NCI-H748 (cell line): ENCODE measurements around the gene MAPK1.
A peak's percentile ranks its signal among the peaks of the same experiment; 100 is the strongest.
"Not testable (repeated sequence)": the region's sequence is repeated elsewhere in the genome, so short reads cannot be mapped to it uniquely, and the experiment has no call there.

Source experiments
- DNase-seq: peaks from one replicate; lab custom pipeline; 2025; ENCODE audit not compliant: unreplicated experiment; lab: John Stamatoyannopoulos, UW

MAPK1 gene

DNA sequence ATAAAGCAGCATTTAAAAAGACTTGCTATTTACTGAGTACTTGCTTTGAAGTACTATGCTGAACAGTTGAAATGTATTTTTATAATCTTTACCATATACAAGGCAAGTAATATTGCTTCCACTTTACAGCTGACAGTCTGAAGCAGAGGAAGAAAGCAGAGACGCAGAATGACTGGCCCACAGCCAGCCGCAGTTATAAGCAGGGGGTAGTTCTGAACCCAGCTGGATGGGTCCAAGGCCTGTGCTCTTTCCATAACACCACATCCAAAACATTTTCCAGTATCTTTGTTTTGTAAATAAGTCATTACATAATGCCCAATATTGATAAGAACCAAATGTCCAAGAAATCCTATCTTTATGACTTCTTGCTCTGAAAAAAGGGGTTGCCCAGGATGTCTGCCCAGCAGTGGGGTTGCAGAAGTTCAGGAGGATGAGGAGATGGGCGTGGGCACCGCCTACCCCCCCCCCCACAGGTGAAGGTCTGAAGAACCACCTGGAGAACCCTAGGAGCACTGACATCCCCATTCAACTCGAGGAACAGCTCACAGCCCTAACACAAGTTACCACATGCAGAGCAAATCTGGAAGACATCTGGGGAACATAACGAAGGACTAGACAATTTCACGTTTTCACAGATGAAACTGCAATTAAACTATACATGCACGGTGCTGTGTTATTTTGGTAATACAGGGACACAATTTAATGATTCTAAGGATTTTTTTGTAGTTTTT, 107.6 kb downstream of the MAPK1 start:
- no peak for DNase-seq

GRCh38 chr22:21759093-21759492, 108.4 kb downstream of the MAPK1 start:
- no peak for DNase-seq

DNA sequence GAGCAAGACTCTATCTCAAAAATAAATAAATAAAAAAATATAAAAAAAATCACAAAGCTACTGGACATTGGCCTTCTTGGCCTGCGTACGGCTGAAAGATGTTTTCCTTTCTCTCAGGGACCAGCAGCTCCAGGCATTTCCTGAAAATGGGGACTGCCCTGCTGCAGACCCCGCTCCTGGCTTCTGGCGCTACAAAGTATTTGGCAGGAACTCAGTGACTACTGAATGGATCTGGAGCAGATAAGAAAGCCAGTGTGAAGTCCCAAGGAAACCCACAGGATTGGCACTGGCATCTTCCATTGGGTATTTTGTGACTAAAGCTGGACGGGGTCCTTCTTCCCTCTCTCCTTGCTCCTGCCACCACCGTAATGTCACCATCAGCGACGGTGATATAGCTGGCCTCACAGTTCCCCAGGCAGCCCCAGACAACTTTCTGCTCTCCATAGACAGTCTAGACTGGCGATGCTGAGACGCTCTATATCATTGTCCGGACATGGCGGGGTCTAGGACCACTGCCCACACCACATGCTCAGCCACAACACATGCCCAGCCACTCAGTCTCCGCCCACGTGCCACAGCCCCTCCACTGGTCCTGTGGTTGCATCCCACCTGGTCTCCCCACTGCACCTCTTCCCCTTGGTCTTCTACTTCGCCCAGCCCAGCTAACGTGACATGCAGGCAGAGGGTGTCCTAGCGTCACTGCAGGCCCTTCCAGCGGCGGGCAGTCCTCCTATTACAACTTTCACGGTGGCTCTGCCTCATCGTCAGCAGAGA, 109.2 kb downstream of the MAPK1 start:
- DNase-seq, result no peak

DNA sequence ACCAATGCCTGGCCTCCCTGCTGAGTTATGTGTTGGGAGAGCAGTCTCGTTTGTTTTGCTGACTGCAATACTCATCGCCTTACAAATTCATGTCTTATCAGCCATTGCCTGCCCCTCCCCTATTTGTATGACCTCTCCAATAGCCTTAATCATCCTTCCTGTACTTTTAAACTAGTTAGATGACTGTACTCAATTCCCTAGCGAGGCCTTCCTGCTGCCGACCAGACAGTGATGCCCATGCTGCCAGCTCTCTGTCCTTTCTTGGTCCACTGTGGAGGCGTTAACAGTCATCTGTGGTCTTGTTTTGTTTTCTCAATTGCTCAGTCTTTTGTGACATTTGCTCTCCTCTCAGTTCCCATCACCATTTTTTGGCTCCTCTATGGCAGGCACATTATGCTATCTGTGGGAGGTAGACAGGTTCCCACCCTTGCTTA, 111.6 kb downstream of the MAPK1 start:
- DNase-seq, result no peak

DNA sequence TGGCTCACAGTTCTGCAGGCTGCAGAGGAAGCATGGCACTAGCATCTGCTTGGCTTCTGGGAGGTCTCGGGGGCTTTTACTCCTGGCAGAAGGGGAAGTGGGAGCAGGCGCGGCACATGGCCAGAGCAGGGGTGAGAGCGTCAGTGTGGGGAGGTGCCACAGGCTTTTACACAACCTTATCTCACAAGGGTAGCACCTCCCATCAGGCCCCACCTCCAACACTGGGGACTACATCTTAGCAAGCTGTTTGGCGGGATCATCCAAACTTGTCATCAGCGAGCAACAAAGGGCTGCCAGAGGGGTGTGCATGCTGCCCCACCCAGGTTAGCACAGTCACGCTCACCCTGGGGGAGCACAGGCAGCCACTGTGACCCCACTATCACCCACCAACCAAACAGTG, 112.9 kb downstream of the MAPK1 start:
- DNase-seq, result no peak

GRCh38 chr22:21753374-21754111, 113.9 kb downstream of the MAPK1 start:
- DNase-seq, result no peak

DNA sequence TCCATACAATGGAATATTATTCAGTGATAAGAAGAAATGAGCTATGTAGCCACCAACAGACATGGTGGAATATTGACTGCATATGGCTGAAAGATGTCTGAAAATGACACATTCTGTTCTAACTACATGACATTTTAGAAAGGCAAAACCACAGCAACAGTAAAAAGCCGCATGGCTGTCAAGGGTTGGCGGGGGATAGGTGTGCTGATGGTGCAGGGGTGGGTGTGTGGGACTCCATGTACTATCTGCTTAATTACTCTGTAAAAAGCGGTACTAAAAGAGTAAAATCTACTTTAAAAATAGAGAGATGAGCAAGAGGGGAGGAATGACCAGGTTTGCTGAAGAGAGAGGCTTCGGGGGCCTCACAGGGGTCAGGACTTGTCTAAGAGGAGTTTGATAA, 115.2 kb downstream of the MAPK1 start:
- no peak for DNase-seq

DNA sequence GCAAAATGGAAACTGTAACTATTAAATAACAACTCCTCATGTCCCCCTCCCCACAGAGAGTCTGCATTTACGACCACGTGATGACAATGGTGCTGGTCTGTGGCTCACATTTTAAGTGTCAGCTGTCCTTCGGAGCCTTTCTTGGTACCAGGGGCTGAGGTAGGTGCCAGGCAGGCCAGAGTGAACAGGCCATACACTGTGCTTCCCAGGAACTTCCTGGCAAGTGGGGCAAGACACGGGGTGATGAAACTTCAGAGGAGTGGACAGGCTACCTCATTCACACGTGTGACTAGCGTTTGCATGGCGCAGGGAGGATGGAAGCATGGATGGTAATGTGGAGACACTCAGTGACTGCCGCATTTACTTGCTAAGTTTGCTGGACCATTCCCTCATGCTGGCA, 121.5 kb downstream of the MAPK1 start:
- no peak for DNase-seq

DNA sequence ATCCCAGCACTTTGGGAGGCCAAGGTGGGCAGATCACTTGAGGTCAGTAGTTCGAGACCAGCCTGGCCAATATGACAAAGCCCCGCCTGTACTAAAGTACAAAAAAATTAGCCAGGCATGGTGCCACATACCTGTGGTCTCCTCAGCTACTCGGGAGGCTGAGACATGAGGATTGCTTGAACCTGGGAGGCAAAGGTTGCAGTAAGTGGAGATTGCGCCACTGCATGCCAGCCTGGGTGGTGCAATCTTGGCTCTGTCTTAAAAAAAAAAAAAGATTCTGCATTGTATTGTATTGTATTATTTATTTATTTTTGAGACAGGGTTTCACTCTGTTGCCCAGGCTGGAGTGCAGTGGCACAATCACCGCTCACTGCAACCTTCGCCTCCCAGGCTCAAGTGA, 122.5 kb downstream of the MAPK1 start:
- not testable (repeated sequence) for DNase-seq

GRCh38 chr22:21741790-21742189, 125.7 kb downstream of the MAPK1 start:
- no peak for DNase-seq

- DNase-seq, result no peak
Observed at GRCh38 chr22:21741059-21741458, 126.4 kb downstream of the MAPK1 start.

DNA sequence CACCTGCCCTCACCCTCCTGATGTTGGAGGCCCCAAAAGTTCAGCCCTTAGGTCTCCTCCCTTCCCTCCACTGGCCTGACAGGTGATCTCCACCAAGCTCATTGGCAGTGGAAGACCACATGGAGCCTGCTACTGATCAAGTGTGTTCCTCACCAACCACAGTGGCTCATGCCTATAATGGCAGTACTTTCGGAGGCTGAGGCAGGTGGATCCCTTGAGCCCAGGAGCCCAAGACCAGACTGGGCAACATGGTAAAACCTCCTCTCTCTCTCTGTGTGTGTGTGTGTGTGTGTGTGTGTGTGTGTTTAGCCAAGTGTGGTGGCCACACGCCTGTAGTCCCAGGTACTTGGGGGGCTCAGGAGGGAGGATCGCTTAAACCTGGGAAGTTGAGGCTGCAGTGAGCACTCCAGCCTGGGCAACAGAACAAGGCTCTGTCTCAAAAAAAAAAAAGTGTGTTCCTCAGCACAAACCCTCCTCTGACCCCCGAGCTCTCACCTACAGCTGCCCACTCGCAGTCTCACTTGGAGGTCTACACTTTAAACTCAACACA, 127.5 kb downstream of the MAPK1 start:
- DNase-seq, result no peak

DNA sequence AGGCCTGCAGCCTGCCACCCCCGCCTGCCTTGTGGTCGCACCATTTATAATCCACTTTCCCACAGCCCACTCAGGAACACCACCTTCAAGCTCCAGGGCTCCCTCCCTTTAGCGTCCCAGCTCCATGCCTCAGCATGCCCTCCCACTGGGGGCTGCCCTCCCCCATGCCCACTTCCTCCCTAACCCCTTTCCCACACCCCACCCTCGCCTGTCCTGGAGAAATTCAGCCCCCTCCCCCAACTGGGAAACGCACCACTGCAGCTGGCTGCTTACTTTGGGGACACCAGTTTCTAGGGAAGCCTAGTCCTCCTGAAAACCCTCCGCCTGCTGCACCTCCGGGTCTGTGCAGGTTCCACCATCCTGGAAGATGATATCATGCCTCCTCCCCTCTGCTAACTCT, 128.5 kb downstream of the MAPK1 start:
- no peak for DNase-seq

DNA sequence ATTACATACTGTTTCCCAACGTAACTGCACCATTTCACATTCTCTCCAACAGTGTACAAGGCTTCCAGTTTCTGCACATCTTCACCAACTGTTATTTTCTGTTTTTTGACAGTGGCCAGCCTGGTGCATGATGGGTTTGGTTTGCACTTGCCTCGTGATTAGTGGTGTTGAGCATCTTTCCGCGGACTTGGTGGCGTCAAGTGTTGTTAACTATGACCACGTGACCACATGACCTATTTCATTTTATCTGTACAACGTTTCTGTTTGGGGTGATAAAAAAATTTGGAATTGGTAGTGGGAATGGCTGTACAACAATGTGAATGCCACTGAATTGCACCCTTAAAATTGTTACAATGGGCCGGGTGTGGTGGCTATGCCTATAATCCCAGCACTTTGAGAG, 129.4 kb downstream of the MAPK1 start:
- no peak for DNase-seq

DNA sequence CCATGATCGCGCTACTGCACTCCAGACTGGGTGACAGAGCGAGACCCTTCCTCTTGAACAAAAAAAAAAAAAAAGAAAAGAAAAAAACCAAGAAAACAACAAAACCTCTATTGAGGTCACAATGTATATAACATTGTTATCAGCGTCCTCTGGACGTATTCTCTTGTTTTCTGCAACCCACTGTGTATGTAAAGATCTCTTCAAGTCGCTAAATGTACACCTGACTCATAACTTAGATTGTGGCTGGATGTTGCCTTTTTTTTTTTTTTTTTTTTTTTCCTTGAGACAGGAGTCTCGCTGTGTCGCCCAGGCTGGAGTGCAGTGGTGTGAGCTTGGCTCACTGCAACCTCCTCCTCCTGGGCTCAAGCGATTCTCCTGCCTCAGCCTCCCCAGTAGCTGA, 130.5 kb downstream of the MAPK1 start:
- DNase-seq, result no peak

GRCh38 chr22:21736084-21736642, 131.3 kb downstream of the MAPK1 start:
- DNase-seq, result no peak

- DNase-seq, result peak; percentile 86
Observed at GRCh38 chr22:21735200-21736083, 132.0 kb downstream of the MAPK1 start, which contains the start of gene YPEL1. Gene YPEL1, minus strand, starts transcription at chr22:21735794. Its CDS starts 25,050 bp downstream, at chr22:21710744.

DNA sequence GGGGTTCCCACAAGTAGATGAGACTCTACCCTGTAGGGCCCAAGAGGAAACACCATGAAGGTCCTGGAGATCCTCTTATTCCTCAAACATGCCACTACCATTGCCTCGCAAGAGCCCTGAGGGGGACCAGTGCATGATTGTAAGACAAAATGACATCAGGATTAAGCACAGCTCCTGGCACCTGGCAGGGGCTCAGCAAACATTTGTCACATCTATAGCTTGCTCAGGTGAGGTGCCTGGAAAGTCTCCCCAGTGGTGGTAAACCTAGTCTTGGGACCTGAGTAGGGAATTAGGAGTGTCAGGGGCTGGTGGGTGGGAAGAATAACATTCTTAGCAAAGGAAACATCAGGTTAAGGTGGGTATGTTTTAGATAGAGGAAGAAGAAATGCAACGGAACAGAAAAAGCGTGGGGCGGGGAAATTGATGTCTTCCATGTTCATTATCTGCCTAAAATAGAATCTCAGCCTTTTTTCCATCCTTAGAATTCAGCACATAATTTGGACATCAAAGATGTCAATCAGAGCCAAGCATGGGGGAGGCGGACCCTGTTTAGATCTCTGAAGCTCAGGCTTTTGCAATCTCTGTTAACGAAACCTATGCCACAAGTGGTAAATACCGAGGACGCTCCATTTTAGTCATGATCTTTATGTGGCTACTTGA, 132.8 kb downstream of the MAPK1 start:
- peak; percentile 24 for DNase-seq

DNA sequence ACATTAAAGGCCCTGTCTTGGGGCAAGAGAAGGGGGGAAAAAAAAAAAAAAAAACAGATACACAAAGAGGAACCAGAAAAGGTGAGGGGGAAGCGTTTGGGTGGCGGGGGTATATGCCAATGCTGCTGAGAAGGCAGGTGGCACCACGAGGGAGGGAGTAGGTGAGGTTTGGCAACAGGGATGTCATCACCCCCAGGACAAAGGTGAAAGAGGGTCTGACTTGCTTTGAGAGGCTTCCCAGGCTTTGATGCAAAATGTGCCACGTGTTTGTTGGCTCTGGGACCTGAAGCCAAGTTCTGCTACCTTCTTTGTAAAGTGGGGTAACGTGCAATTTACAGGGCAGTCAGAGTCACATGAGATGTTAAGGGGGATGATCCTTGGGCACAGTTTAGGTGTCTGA, 135.9 kb downstream of the MAPK1 start:
- no peak for DNase-seq
